AG04449 (cell line): Measurements from ENCODE around the gene GSS.
A peak's percentile ranks its signal among the peaks of the same experiment; 100 is the strongest.

Source experiments
- CTCF ChIA-PET: fragments of 350-600 bp; formaldehyde crosslinking; extraction: SDS; loops from one replicate; lab custom pipeline; 2021; ENCODE audit warnings: antibody characterized with exemption; lab: Yijun Ruan, JAX
- POLR2A ChIA-PET: fragments of 400-600, 350-600 bp; formaldehyde crosslinking; extraction: SDS; loops from one replicate; lab custom pipeline; 2020; ENCODE audit warnings: antibody characterized with exemption, inconsistent platforms; lab: Yijun Ruan, JAX
- DNase-seq: peaks from one replicate; pipeline ENCODE4 v3.0.0-alpha.2; 2010; ENCODE audit warnings: low read depth, low spot score
- H3K4me3 ChIP-seq: 2 replicates; pipeline ENCODE4 v1.5.1; 2011; ENCODE audit warnings: low read depth, mild to moderate bottlenecking, control low read depth, low read length
- CTCF ChIP-seq: IDR thresholded peaks from one replicate; pipeline ENCODE4 v1.5.1; 2011; ENCODE audit warnings: mild to moderate bottlenecking, moderate library complexity, low read length, control low read depth, inconsistent platforms; ENCODE audit not compliant: insufficient read depth; ENCODE audit errors: missing control alignments

Gene GSS

GRCh38 chr20:34951252-34951651, 4.4 kb downstream of the GSS start:
- TF ChIP-seq CTCF: no peak
- ChIA-PET CTCF (interaction anchor here (1.0 to 12.9 kb wide), 2 partner anchors 16 to 79 kb away, joined by 4 to 245 read pairs; partner anchors contain the start of genes ACSS2 and GGT7), POLR2A (interaction anchor here (0.6 to 2.6 kb wide), 2 partner anchors 75 to 77 kb away, joined by 4 to 6 read pairs; partner anchors contain the start of gene ACSS2)
- H3K4me3 ChIP-seq: no peak overlapping the region
- DNase-seq: no peak

- POLR2A ChIA-PET: no interaction called here
- no peak for TF ChIP-seq CTCF
- CTCF ChIA-PET: interaction anchor here (0.7 to 12.9 kb wide), 4 partner anchors 13 to 86 kb away, joined by 3 to 245 read pairs (median 4); partner anchors contain the start of genes ACSS2 and GGT7
- no peak for DNase-seq
- H3K4me3 ChIP-seq: no peak overlapping the region
Measured at GRCh38 chr20:34949120-34949519, 6.5 kb downstream of the GSS start.

DNA sequence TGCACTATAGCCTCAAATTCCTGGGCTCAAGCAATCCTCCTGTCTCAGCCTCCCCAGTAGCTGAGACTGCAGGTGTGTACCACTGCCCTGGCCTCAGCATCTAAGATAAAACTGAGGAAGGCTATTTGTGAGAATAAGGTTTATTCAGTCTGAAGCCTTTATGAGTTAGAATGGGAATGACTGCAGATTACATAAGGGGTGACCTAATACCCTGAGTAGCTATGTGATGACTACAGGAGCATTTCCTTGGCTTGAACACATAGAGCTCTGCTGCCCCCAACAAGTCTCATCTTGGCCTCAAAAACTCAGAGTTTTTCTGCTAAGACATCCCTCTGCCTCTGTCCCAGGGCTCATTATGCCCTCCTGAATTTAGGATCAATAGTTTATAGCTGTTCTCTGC, 7.6 kb downstream of the GSS start:
- TF ChIP-seq CTCF: no peak
- DNase-seq: peak; percentile 75
- ChIA-PET CTCF (interaction anchor here (0.7 to 12.9 kb wide), 5 partner anchors 65 to 148 kb away, joined by 3 to 245 read pairs (median 4); partner anchors contain the start of genes ACSS2 and GGT7), POLR2A (interaction anchor here (0.6 kb wide), 1 partner anchor 73 kb away, joined by 3 read pairs; no protein-coding TSS in a partner anchor)
- no peak overlapping the region for H3K4me3 ChIP-seq

DNA sequence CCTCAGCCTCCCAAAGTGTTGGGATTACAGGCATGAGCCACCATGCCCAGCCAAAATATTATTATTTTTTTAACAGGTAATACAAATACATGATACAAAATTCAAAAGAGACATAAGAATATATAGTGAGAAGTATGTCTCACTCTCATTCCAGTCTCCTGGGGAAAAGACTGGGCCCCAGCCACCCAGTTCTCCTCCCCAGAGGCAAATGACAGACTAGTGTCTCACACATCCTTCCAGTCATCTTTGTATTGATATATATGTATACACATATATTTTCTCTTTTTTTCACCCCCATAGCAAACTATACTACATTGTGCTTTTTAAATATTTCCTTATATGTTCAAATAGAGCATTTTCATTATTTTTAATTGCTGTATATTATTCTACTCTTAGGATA, 8.3 kb downstream of the GSS start:
- no peak overlapping the region for H3K4me3 ChIP-seq
- POLR2A ChIA-PET: no interaction called here
- DNase-seq: no peak
- CTCF ChIA-PET: no interaction called here
- TF ChIP-seq CTCF: no peak

GRCh38 chr20:34946661-34947060, 8.9 kb downstream of the GSS start:
- TF ChIP-seq CTCF: no peak
- DNase-seq: no peak
- CTCF ChIA-PET: interaction anchor here (1.1 to 8.2 kb wide), 2 partner anchors 66 to 72 kb away, joined by 3 to 67 read pairs; partner anchors contain the start of genes ACSS2 and GGT7
- H3K4me3 ChIP-seq: no peak overlapping the region
- POLR2A ChIA-PET: interaction anchor here (1.2 kb wide), 1 partner anchor 9 kb away, joined by 6 read pairs; the partner anchor contains the start of genes GSS and MYH7B

DNA sequence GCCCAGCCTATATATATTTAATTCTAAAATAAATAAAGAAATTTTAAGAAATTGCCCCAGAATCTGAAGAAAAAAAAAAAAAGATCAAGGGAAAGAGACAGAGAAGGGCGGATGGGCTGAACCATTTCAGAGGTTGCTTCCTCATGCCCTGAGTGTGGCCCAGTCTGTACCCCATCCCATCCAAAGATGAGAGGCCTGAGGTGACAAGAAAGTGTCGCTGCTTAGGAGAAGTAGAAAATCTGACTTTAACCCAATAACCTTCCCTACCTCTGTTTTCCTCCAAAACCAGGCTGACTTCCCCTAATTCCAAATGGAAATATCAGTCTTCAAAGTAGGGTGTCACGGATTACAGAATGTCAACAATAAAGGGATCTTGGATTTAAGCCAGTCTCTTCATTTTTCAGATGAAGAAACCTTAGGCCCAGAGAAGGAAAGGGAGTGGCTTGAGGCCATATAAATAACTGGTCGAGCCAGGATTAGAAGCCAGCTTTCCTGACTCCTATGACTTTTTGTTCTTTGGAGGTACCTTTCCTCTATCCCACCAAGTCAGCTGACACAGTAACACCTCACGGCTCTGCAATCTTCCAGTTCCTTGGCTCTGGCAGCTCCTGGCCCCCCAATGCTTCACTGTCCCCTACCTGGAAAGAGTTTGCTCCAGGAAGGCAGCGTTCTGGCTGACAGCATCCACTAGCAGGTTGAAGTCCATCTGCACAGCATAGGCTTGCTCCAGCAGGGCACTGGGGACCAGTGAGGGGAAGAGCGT, 10.1 kb downstream of the GSS start:
- POLR2A ChIA-PET: interaction anchor here (1.2 kb wide), 1 partner anchor 10 kb away, joined by 6 read pairs; the partner anchor contains the start of genes GSS and MYH7B

More for the DNA sequence above, 10.1 kb downstream of the GSS start:
- H3K4me3 ChIP-seq: no peak overlapping the region
- TF ChIP-seq CTCF: no peak
- no peak for DNase-seq
- CTCF ChIA-PET: interaction anchor here (8.2 kb wide), 1 partner anchor 71 kb away, joined by 67 read pairs; the partner anchor contains the start of genes ACSS2 and GGT7
